Prostate gland (tissue), 2 donors: ENCODE results near the gene SCLT1. TPM values are rescaled to one million over a fixed set of nuclear protein-coding genes. Genes with fewer than 3 reads are reported as not detected.

ENCODE experiments used
- DNase-seq: peaks from one replicate; pipeline ENCODE4 v3.0.0-alpha.2; 2019; ENCODE audit warnings: low spot score
- H3K27ac ChIP-seq, 2 donors: fragments of 200-600 bp; sonication (generic); 2 replicates each; pipeline ENCODE4 v1.5.1; 2017 to 2019
- H3K27me3 ChIP-seq: fragments of 200-600 bp; sonication (generic); replicated peaks from 2 replicates; pipeline ENCODE4 v1.5.1; 2019; ENCODE audit not compliant: insufficient read depth
- H3K36me3 ChIP-seq, 2 donors: fragments of 200-600 bp; sonication (generic); 1 replicate in 1 of 2; 2 replicates in 1 of 2; pipeline versions ENCODE4 v1.5.1 to v1.8.1; 2017 to 2019
- H3K4me1 ChIP-seq: fragments of 200-600 bp; sonication (generic); replicated peaks from 2 replicates; pipeline ENCODE4 v1.5.1; 2019
- H3K4me3 ChIP-seq, 2 donors: fragments of 200-600 bp; sonication (generic); 2 replicates each; pipeline ENCODE4 v1.5.1; 2017 to 2019
- H3K9me3 ChIP-seq: fragments of 200-600 bp; sonication (generic); 2 replicates; pipeline ENCODE4 v1.5.1; 2017
- POLR2A ChIP-seq: fragments of 450-650 bp; IDR thresholded peaks from one replicate; pipeline ENCODE4 v1.6.1; 2016; ENCODE audit warnings: antibody characterized with exemption, mild to moderate bottlenecking
- POLR2AphosphoS5 ChIP-seq: sonication (generic); formaldehyde crosslinking; IDR thresholded peaks from one replicate; pipeline ENCODE4 v1.6.1; 2017; ENCODE audit warnings: antibody characterized with exemption
- WGBS: methylation state at CpG from one replicate; pipeline ENCODE4 v1.1.5; 2018; 5-methylcytosine and 5-hydroxymethylcytosine counted together
- intact Hi-C: fragments of 100-400 bp; cut with DNase I; formaldehyde crosslinking; loops from one replicate; pipeline ENCODE4 v1.14.2; 2022
- total RNA-seq, 2 donors: library from RNA; depleted of rRNA; stranded (reverse); fragments of >200 nt; gene quantifications; one replicate each; pipeline ENCODE4 v1.1.0, GENCODE V29; 2016
- TF ChIP-seq, protein P1 (sequence below), 4 experiments: fragments of 200-600 bp in 2 of 4; fragments of 450-650 bp in 2 of 4; sonication (generic) in 2 of 4; IDR thresholded peaks; 1 replicate in 3 of 4; 2 replicates in 1 of 4; pipeline ENCODE4 v1.5.1; 2016 to 2019; ENCODE audit warnings: antibody characterized with exemption in 4 of 4, mild to moderate bottlenecking in 2 of 4, moderate library complexity in 2 of 4

Gene SCLT1
- total RNA-seq, 2 donors from 2014 or later: 6.6 to 7.0 TPM

DNA sequence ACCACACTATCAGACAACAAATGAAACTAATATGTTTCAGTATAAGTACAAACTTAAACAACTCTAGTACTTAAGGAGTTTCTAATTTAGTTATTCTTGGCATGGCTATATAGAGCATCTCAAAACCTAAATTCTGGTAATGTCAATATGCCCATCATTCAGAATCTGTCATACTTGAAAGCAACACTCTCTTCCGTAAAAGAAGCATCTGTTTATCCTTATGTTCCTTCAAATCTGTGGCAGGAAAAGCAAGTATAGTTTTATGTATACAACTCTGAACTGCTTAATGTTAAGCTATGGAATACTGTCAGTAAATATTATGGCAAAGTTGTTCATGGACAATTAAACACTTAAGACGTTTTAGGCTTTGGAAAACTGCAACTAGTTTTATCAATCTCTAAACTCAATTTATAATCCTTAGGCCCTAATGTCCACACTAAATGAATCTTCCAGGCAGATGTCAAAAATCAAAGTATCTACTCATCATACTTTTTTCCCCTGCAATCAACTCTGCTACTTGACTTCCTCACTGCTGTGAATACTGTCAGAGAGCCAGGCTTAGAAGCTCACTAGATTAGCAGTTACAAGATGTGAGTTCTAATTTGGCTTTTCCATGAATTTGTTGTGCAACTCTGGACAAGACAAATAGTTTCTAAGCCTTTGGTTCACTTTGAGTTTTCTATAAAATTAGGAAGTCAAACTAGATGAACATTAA is 109.4 kb downstream of the SCLT1 start:
- intact Hi-C loops: no loop called here
- 80% methylated on average over 2 of the region's 2 CpGs for WGBS
- TF ChIP-seq, protein P1, sequence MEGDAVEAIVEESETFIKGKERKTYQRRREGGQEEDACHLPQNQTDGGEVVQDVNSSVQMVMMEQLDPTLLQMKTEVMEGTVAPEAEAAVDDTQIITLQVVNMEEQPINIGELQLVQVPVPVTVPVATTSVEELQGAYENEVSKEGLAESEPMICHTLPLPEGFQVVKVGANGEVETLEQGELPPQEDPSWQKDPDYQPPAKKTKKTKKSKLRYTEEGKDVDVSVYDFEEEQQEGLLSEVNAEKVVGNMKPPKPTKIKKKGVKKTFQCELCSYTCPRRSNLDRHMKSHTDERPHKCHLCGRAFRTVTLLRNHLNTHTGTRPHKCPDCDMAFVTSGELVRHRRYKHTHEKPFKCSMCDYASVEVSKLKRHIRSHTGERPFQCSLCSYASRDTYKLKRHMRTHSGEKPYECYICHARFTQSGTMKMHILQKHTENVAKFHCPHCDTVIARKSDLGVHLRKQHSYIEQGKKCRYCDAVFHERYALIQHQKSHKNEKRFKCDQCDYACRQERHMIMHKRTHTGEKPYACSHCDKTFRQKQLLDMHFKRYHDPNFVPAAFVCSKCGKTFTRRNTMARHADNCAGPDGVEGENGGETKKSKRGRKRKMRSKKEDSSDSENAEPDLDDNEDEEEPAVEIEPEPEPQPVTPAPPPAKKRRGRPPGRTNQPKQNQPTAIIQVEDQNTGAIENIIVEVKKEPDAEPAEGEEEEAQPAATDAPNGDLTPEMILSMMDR (IDR thresholded peaks at IDR 0.05): no peak
- no peak for TF ChIP-seq POLR2AphosphoS5
- no peak for TF ChIP-seq POLR2A
- no peak for DNase-seq
- Histone ChIP-seq H3K27ac (no peak overlapping the region), H3K27me3 (no peaks in the 10 kb centered on the region), H3K4me3 (no peak overlapping the region), H3K4me1 (no peaks in the 10 kb centered on the region), H3K9me3 (no peaks in the 10 kb centered on the region), H3K36me3 (no peaks in the 10 kb centered on the region)

- DNase-seq: no peak
- intact Hi-C loops: no loop called here
- H3K27ac ChIP-seq: no peak overlapping the region
- no peaks in the 10 kb centered on the region for H3K4me1 ChIP-seq
- TF ChIP-seq, protein P1 (IDR thresholded peaks at IDR 0.05): no peak
- no peak for TF ChIP-seq POLR2A
- TF ChIP-seq POLR2AphosphoS5: no peak
- 89% methylated on average over 6 of the region's 6 CpGs for WGBS
- no peaks in the 10 kb centered on the region for H3K36me3 ChIP-seq
- no peak overlapping the region for H3K4me3 ChIP-seq
- H3K27me3 ChIP-seq: no peaks in the 10 kb centered on the region
- no peaks in the 10 kb centered on the region for H3K9me3 ChIP-seq
These were observed 112.0 kb downstream of the SCLT1 start for GRCh38 chr4:128981377-128981776.

DNA sequence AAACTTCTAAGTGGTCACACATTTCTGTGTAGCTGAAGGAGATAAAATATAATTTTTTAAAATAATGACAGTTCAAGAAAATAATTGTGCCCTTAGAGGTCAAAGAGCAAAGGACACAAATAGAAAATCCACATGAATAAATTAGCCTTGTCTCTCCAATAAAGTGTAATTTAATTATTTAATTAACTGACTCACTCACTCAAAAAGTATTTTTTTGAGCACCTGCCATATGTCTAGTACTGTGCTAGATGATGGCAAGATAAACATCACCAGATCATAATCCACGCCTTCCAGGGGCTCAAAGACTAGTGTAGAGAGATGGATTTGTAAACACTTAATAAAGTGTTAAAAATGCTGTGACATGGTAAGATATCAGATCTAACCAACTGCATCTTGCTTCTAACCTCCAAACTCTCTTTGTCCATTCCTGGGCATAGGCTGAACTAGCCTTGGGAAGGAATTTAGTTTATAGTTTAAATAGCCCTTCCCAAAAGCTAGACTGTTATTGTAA is 112.5 kb downstream of the SCLT1 start:
- H3K9me3 ChIP-seq: no peaks in the 10 kb centered on the region
- WGBS: 58% methylated on average over 1 of the region's 1 CpG
- H3K36me3 ChIP-seq: no peaks in the 10 kb centered on the region
- no peaks in the 10 kb centered on the region for H3K4me1 ChIP-seq
- H3K27me3 ChIP-seq: no peaks in the 10 kb centered on the region
- H3K4me3 ChIP-seq: no peak overlapping the region
- TF ChIP-seq POLR2A (no peak), POLR2AphosphoS5 (no peak)
- TF ChIP-seq, protein P1 (IDR thresholded peaks at IDR 0.05): no peak
- no peak overlapping the region for H3K27ac ChIP-seq
- intact Hi-C loops: no loop called here
- DNase-seq: no peak

GRCh38 chr4:128979934-128980333 is 113.4 kb downstream of the SCLT1 start:
- TF ChIP-seq POLR2A (no peak), POLR2AphosphoS5 (no peak)
- TF ChIP-seq, protein P1 (IDR thresholded peaks at IDR 0.05): no peak
- intact Hi-C loops: no loop called here
- Histone ChIP-seq H3K9me3 (no peaks in the 10 kb centered on the region), H3K36me3 (no peaks in the 10 kb centered on the region), H3K27me3 (no peaks in the 10 kb centered on the region), H3K4me1 (no peaks in the 10 kb centered on the region), H3K4me3 (no peak overlapping the region), H3K27ac (no peak overlapping the region)
- DNase-seq: no peak

- Histone ChIP-seq H3K27me3 (no peaks in the 10 kb centered on the region), H3K4me1 (no peaks in the 10 kb centered on the region), H3K36me3 (no peaks in the 10 kb centered on the region), H3K4me3 (no peak overlapping the region), H3K9me3 (no peaks in the 10 kb centered on the region), H3K27ac (no peak overlapping the region)
- TF ChIP-seq POLR2A (no peak), POLR2AphosphoS5 (no peak)
- TF ChIP-seq, protein P1 (IDR thresholded peaks at IDR 0.05): no peak
- DNase-seq: no peak
- WGBS: 100% methylated on average over 1 of the region's 1 CpG
- intact Hi-C loops: no loop called here
These were observed 114.4 kb downstream of the SCLT1 start for GRCh38 chr4:128978985-128979384.
